Measurements from ENCODE around the gene SDK2.

Gene SDK2

DNA sequence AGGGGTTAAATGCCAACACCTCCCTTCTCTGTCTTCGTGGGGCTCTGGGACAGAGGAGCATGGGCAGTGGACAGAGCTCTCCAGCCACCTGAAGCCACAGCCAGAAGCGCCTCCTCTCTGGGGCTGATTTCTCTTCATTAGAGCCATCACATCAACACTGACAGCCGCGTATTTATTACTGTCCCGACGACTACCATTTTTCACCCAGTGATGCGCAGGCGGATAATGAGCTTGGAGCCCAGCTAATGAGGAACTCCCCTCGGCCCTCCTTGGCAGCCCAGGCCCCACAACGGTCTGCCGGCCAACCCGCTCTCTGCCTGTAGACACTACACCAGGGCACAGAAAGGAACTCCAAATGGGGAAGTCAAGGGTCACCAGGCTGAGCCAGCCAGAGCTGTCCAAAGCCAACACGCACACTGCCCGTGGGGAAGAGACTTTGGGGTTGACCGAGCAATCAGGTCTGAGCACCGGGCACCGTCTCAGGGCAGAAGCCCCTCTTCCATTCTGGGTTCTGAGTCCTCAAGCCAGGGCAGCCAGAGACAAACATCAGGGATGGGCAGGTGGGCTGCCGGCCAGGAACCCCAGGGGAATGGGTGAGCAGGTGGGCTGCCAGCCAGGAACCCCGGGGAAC is 13.2 kb downstream of the SDK2 start:
- no peak for DNase-seq

- no peak for DNase-seq
Observed at GRCh38 chr17:73630531-73630930, 13.7 kb downstream of the SDK2 start.

GRCh38 chr17:73628642-73629552 is 15.3 kb downstream of the SDK2 start:
- no peak for DNase-seq

GRCh38 chr17:73625991-73626673 is 18.1 kb downstream of the SDK2 start:
- no peak for DNase-seq

DNA sequence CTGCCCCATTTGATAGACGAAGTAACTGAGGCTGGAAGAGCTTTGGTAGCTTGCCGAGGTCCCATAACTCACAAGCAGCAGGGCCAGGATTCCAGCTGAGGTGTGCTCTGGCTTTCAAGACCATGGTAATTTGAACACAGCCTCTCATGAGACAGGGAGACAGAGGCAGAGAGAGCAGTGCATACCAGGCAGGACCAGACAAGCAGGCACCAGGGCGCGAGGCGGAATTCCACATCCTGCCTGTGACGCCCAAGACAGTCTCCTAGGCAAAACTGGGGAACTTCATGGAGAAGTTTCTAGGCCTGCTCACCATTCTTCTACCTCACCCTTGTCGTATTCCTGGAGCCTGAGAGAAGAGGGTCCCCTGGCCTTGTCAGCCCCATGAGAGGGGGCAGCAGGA is 19.2 kb downstream of the SDK2 start:
- no peak for DNase-seq

DNA sequence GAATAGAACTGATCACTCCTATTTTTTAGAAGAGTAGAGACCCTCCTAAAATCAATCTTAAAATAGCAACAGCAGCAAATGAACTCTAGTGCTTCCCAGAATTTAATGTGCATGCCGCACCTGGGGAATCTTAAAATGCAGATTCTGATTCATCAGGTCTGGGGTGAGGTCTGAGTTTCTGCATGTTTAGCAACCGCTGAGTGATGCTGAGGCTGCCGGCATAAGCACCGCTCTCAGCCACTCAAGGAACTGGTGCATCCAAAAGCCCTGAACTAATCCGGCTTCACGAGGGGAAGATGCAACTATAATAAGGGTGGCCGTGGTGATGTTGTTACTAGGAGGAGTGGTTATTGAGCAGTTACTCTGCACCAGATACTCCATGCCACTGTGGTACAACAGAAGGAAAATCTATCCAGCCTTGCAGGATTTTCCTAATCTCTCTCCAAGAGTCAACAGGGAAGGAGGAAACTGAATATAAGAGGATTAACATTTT is 19.7 kb downstream of the SDK2 start:
- no peak for DNase-seq

GRCh38 chr17:73623818-73624217 is 20.4 kb downstream of the SDK2 start:
- no peak for DNase-seq

- no peak for DNase-seq
Observed at GRCh38 chr17:73623247-73623646, 21.0 kb downstream of the SDK2 start.

GRCh38 chr17:73622381-73622780 is 21.9 kb downstream of the SDK2 start:
- no peak for DNase-seq

DNA sequence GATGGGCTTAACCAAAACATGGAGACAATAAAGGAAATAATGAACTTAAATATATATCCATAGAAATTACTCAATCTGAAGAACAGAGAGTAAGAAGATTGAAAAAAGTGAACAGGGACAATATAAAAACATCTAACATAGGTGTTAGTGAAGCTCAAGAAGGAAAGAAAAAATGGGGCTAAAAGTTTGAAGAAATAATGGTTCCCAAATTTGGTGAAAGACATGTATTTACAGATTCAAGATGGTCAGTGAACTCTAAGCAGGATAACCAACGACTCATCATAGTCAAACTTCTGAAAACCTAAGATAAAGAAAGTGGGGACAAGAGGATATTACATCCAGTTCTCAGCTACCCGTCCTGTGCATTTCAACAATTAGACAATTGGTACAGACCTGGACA is 22.6 kb downstream of the SDK2 start:
- no peak for DNase-seq

GRCh38 chr17:73620414-73620813 is 23.8 kb downstream of the SDK2 start:
- no peak for DNase-seq

GRCh38 chr17:73617501-73617900 is 26.7 kb downstream of the SDK2 start:
- no peak for DNase-seq

DNA sequence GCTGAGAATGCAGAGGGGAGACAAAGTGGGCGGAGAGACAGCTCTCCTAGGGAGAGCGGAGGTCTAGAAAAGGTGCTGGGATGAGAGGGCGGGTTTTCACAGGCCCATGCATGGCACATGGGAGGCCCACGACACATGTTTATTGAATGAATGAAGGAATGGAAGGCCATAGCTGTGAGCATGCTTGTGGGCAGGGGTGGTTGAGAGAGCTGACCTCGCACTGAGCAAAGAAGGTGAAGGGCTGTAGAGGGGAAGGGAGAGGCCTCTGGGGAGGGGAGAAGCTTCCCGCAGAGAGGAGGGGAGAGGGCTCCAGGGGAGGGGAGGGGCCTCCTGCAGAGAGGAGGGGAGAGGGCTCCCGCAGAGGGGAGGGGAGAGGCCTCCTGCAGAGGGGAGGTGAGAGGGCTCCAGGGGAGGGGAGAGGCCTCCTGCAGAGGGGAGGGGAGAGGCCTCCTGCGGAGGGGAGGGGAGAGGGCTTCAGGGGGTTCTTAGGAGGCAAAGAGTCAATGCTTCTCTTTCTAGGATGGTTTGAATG is 27.3 kb downstream of the SDK2 start:
- DNase-seq = no peak

DNA sequence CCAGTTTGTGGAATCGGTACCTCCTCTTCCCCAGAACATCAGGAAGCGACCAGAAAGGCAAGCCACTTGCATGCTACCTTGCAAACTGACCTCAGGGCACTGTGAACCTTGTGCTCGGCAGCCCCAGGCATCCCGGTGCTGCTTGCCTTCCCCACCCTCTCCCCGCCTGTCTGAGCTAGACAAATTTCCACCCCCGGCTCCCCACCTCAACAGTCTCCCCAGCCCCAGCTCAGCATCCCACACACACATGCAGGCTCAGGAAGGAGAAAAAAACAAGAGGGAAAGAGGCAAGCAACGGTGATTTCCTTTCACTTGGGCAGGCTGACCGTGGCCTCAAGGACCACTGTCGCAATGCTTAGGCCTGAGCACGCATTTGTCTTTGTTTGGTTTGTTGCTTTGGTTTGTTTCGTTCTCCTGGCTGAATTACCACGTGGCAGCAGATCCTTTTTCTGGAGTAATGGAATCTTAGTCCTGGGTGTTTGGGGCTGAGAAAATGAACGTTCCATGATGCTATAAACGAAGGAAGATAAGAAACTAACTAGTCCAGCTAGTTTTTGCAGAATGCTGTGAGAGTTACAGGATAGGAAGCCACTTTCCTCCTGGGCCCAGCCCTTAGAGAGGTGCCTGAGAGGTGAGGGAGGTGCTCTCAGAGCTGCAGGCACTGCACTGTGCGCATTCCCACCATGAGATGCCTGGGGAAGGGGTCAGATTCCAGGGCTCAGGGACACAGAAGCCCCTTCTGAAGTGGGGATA is 27.9 kb downstream of the SDK2 start:
- DNase-seq = no peak

DNA sequence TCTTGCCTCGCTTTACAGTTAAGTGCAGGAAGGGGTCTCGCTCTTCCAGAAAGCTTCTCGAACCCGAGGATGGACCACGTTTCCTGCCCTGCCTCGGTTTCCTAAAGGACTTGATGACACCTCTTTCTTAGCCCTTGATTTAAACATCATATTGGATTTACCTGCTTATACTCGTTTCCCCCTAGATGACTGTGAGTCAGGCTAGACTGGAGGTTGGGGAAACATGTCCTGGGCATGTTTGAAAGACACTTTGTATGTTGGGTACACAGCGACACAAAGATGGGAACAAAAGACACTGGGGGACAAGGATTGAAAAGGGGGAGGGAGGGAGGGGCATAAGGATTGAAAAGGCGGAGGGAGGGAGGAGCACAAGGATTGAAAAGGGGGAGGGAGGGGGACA is 30.0 kb downstream of the SDK2 start:
- no peak for DNase-seq

DNA sequence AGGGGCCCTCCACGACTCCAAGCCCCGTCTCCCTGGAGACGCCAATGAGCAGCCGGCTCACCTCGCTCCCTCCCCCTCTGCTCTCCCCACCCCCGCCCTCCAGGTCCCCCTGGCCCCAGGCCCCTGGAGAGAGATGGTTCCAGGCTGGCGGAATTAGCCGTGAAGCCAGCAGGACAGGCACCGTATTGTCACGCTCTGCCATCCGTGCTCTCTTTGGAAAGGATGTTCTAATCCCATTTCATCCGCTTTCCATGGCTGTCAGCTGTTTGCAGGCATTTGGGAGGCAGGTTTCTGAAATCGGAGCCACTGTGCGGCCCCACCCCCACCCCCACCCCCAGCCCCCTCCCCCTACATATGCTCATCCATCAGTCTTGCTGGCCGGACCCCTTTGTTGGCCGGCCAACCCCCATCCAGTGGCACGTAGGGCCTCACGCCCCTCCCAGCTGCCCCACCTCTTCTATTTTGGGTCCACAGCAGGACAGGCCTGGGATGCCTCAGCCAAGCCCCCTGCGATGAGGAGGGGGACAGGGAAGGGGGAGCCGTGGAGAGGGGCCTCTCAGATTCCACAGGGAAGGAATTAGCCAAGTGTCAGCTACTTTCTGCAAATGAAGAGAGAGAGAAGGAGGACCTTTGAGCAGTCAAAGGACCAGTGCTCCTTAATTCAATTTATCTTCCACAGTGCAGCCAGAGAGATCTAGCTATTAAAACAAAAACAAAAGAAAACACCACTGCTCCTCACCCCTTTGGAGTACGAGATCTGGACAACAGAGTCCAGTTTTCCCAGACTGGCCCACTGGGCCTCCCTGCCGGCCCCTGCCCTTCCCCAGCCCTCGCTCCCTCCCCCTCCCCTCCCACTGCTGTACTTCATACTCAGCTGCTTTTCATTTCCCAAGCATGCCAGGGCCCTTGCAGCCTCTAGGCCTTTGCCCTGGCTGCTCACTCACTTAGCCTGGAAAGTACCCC is 30.7 kb downstream of the SDK2 start:
- DNase-seq = no peak

- no peak for DNase-seq
Observed at GRCh38 chr17:73612031-73612472, 32.2 kb downstream of the SDK2 start.

DNA sequence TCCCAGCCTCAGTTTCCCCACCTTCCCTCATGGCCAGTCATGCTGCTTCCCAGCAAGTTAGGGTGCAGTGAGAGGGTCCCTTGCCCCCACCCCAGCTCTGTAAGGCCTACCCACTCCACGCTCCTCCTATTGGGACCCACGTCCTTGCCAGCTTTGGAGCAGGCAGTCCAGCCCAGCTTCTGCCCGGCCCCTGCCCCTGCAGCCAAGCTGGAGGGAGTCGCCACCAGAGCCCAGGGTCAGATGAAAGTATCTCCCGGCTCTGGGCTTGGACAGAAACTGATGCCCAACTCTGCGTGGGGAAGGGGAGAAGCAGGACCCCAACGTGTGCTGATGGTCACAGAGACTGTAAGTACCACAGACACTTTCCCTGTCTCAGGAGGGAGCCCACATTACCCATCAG is 32.6 kb downstream of the SDK2 start:
- no peak for DNase-seq

- no peak for DNase-seq
Observed at GRCh38 chr17:73610331-73610911, 33.8 kb downstream of the SDK2 start.

DNA sequence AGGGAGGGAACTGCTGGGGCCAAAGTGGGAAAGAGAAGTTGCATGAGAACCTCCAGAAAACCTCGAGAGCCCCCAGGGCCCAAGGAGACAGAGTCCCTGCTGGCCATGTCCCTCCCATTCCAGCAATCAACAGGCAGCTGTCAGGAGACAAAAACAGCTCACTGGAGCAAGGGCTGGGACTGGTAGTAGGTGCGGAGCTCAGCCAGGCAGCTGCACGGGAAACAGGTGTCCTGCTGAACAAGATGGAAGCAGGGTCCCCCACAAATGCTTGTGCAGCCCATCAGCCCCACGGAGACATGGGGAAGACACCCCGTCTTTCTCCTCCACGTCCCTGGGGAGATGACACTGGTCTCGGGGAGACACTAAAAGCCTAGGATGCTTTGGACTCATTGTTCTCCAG is 34.5 kb downstream of the SDK2 start:
- no peak for DNase-seq

DNA sequence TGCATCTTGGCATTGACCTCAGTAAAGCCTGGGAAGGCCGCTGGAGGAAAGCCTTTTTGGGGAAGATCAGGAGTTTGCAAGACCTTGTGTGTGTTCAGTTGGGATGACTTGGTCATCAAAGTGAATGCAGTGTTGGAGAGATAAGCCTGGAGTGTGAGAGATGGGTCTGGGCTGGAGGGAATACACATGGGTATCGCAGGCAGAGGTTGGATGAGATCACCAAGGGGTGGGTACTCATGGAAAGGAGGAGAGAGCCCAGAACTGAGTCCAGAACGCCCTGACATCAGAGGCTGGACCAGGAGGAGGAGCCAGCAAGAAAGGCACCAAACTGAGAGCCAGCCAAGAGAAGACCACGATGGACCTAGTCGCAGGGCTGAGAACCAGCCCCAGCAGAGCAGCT is 35.2 kb downstream of the SDK2 start:
- DNase-seq = no peak
